A673 (cell line): ENCODE data around the gene POU2F2. TPM values are rescaled to one million over a fixed set of nuclear protein-coding genes. Genes with fewer than 3 reads are reported as not detected.

Source experiments
- BruUV-seq: library from RNA; stranded (reverse); fragments of 400-500 nt; replicated peaks from 2 replicates; lab custom pipeline; 2021; lab: Mats Ljungman, UMichigan
- CTCF ChIA-PET: fragments of 300-600 bp; sonication (Branson Sonifier 250); formaldehyde crosslinking; loops from one replicate; lab custom pipeline; 2022; ENCODE audit warnings: antibody characterized with exemption; lab: Charles Lee
- POLR2A ChIA-PET: fragments of 300-600 bp; sonication (Branson Sonifier 250); formaldehyde crosslinking; loops from one replicate; lab custom pipeline; 2022; ENCODE audit warnings: antibody characterized with exemption; ENCODE audit not compliant: low non-redundant PET; lab: Charles Lee
- DNase-seq: peaks from one replicate; pipeline ENCODE4 v3.0.0-alpha.2; 2015; ENCODE audit warnings: low spot score
- H3K27ac ChIP-seq: fragments of 200-600 bp; sonication (generic); 2 replicates; pipeline ENCODE4 v1.5.1; 2016; ENCODE audit warnings: mixed run types, low read depth, mild to moderate bottlenecking, mixed read lengths, antibody characterized with exemption, low read length; ENCODE audit not compliant: poor library complexity, severe bottlenecking
- H3K27me3 ChIP-seq: fragments of 200-600 bp; sonication (generic); replicated peaks from 2 replicates; pipeline ENCODE4 v1.6.1; 2017; ENCODE audit warnings: mixed run types, low read depth, mild to moderate bottlenecking, mixed read lengths, antibody characterized with exemption, low read length; ENCODE audit not compliant: insufficient read depth, poor library complexity
- H3K36me3 ChIP-seq: fragments of 200-600 bp; sonication (generic); 2 replicates; pipeline ENCODE4 v1.6.1; 2016; ENCODE audit warnings: mixed run types, mild to moderate bottlenecking, mixed read lengths, antibody characterized with exemption, low read length; ENCODE audit not compliant: insufficient read depth, poor library complexity, severe bottlenecking
- H3K4me1 ChIP-seq: fragments of 200-600 bp; sonication (generic); 2 replicates; pipeline ENCODE4 v1.6.1; 2017; ENCODE audit warnings: mixed run types, mild to moderate bottlenecking, mixed read lengths, antibody characterized with exemption, low read length; ENCODE audit not compliant: insufficient read depth, poor library complexity, severe bottlenecking
- H3K4me3 ChIP-seq: fragments of 200-600 bp; sonication (generic); 2 replicates; pipeline ENCODE4 v1.5.1; 2016; ENCODE audit warnings: low read depth, mixed run types, mild to moderate bottlenecking, mixed read lengths, low read length; ENCODE audit not compliant: poor library complexity, severe bottlenecking
- H3K9me3 ChIP-seq: fragments of 200-600 bp; sonication (generic); 2 replicates; pipeline ENCODE4 v1.6.1; 2016; ENCODE audit warnings: mixed run types, low read depth, mild to moderate bottlenecking, mixed read lengths, antibody characterized with exemption, low read length; ENCODE audit not compliant: poor library complexity, severe bottlenecking
- EZH2 ChIP-seq: fragments of 200-600 bp; sonication (generic); IDR thresholded peaks from 2 replicates; pipeline ENCODE4 v1.6.1; 2017; ENCODE audit warnings: borderline replicate concordance, low read depth, mild to moderate bottlenecking, mixed read lengths, antibody characterized with exemption, low read length; ENCODE audit not compliant: poor library complexity, severe bottlenecking
- intact Hi-C: fragments of 100-400 bp; cut with micrococcal nuclease; formaldehyde crosslinking; loops from one replicate; pipeline ENCODE4 v1.10.0; 2022; ENCODE audit not compliant: unreplicated experiment
- microRNA-seq: library from miRNA; unstranded; fragments of <30 nt; microRNA quantifications from one replicate; pipeline ENCODE4 v1.2.0, GENCODE V29; 2021
- total RNA-seq: library from RNA; stranded (reverse); gene quantifications from 2 replicates; pipeline ENCODE4 v1.2.3, GENCODE V29; 2021
- TF ChIP-seq, protein P1 (sequence below): fragments of 300-800, 200-600 bp; sonication (generic); conservative IDR thresholded peaks from 2 replicates; pipeline ENCODE4 v1.5.1; 2017; ENCODE audit warnings: low read depth, mild to moderate bottlenecking, antibody characterized with exemption, low read length, moderate library complexity, mixed read lengths

POU2F2 gene
- total RNA-seq, 1 experiment from 2014 or later = 2.5 TPM

DNA sequence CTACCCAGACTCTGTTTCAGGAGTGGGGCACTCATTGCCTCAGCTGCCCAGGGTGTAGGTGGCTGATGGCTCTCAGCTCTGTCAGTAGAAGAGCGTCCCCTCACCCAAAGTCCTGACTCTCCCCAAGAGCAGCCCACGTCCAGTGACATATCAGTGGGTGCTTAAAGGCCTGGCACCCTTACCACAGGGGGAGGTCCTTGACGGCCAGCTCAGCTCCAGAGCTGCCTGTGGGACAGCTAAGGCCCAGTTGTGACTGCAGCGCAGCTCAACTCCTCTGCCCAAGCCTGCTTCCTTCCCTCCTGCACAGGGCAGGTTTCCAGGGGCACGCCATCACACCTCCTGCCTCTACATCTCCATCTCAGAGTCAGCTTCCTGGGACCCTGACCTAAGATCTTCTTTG, 94.6 kb downstream of the POU2F2 start:
- Histone ChIP-seq H3K4me1 (peaks cover 1% of the 10 kb centered on the region), H3K4me3 (no peak overlapping the region), H3K27ac (no peak overlapping the region), H3K9me3 (no peaks in the 10 kb centered on the region), H3K36me3 (peaks cover 5% of the 10 kb centered on the region), H3K27me3 (no peaks in the 10 kb centered on the region)
- no peak for TF ChIP-seq EZH2
- TF ChIP-seq, protein P1, sequence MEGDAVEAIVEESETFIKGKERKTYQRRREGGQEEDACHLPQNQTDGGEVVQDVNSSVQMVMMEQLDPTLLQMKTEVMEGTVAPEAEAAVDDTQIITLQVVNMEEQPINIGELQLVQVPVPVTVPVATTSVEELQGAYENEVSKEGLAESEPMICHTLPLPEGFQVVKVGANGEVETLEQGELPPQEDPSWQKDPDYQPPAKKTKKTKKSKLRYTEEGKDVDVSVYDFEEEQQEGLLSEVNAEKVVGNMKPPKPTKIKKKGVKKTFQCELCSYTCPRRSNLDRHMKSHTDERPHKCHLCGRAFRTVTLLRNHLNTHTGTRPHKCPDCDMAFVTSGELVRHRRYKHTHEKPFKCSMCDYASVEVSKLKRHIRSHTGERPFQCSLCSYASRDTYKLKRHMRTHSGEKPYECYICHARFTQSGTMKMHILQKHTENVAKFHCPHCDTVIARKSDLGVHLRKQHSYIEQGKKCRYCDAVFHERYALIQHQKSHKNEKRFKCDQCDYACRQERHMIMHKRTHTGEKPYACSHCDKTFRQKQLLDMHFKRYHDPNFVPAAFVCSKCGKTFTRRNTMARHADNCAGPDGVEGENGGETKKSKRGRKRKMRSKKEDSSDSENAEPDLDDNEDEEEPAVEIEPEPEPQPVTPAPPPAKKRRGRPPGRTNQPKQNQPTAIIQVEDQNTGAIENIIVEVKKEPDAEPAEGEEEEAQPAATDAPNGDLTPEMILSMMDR = no peak
- CTCF ChIA-PET = no interaction called here
- no TSS peak for BruUV-seq
- no peak for DNase-seq
- intact Hi-C loops = no loop called here
- POLR2A ChIA-PET = no interaction called here

Small RNAs within 50 kb of the gene (microRNA-seq; reads per million reads assigned to microRNA genes)
- gene MIR4323 = not detected

Other genes with a start within 250 kb of the POU2F2 start
- gene ARHGEF1, start 249.3 kb downstream of the POU2F2 start, total RNA-seq = 159 and 164 TPM in 2 replicates
- gene ERFL, start 204.0 kb downstream of the POU2F2 start, total RNA-seq = 0.95 and 1.2 TPM in 2 replicates
- gene RABAC1, start 173.1 kb downstream of the POU2F2 start, total RNA-seq = 114 and 124 TPM in 2 replicates
- gene ATP1A3, start 138.2 kb downstream of the POU2F2 start, total RNA-seq = 8.5 and 9.0 TPM in 2 replicates
- gene GRIK5, start 62.2 kb downstream of the POU2F2 start, total RNA-seq = 21.2 and 24.0 TPM in 2 replicates
- 24.3 and 27.5 TPM in 2 replicates for gene ZNF574, start 56.3 kb downstream of the POU2F2 start, total RNA-seq
- gene DEDD2, start 85.2 kb upstream of the POU2F2 start, total RNA-seq = 32.1 and 35.2 TPM in 2 replicates
- gene ZNF526, start 87.9 kb upstream of the POU2F2 start, total RNA-seq = 17.4 and 21.3 TPM in 2 replicates
- 67.8 and 70.1 TPM in 2 replicates for gene GSK3A, start 110.2 kb upstream of the POU2F2 start, total RNA-seq
- 149 and 164 TPM in 2 replicates for gene ERF, start 122.7 kb upstream of the POU2F2 start, total RNA-seq
- gene CIC, start 136.8 kb upstream of the POU2F2 start, total RNA-seq = 75.8 and 80.3 TPM in 2 replicates
- gene PRR19, start 169.7 kb upstream of the POU2F2 start, total RNA-seq = 2.5 and 3.6 TPM in 2 replicates
- 151 and 166 TPM in 2 replicates for gene PAFAH1B3, start 170.2 kb upstream of the POU2F2 start, total RNA-seq
- gene TMEM145, start 180.9 kb upstream of the POU2F2 start, total RNA-seq = 4.9 and 5.7 TPM in 2 replicates
- gene MEGF8, start 193.2 kb upstream of the POU2F2 start, total RNA-seq = 28.5 and 33.6 TPM in 2 replicates